Neutrophil (primary cell): ENCODE measurements around the gene SMIM41.

Experiments used
- H3K27ac ChIP-seq: fragments of 200-600 bp; sonication (generic); 2 replicates; pipeline ENCODE4 v1.5.1; 2016; ENCODE audit warnings: mild to moderate bottlenecking, moderate library complexity
- H3K27me3 ChIP-seq: fragments of 200-600 bp; sonication (generic); 2 replicates; pipeline ENCODE4 v1.6.0; 2016; ENCODE audit warnings: mild to moderate bottlenecking
- H3K36me3 ChIP-seq: fragments of 200-600 bp; sonication (generic); 2 replicates; pipeline ENCODE4 v1.5.1; 2017
- H3K4me1 ChIP-seq, 2 experiments: fragments of 200-600 bp in 1 of 2; sonication (generic) in 1 of 2; 1 replicate in 1 of 2; 2 replicates in 1 of 2; pipeline versions ENCODE4 v1.5.1 to v1.6.1; 2013 to 2016; ENCODE audit warnings: low read depth in 1 of 2, low read length in 1 of 2, mild to moderate bottlenecking in 1 of 2, moderate library complexity in 1 of 2; ENCODE audit not compliant: control insufficient read depth in 1 of 2, insufficient read depth in 1 of 2
- H3K4me3 ChIP-seq, 2 experiments: fragments of 200-600 bp in 1 of 2; sonication (generic) in 1 of 2; 1 replicate in 1 of 2; 2 replicates in 1 of 2; pipeline ENCODE4 v1.5.1; 2013 to 2016; ENCODE audit warnings: low read depth in 1 of 2, low read length in 1 of 2, mild to moderate bottlenecking in 1 of 2, moderate library complexity in 1 of 2
- H3K9me3 ChIP-seq: fragments of 200-600 bp; sonication (generic); 2 replicates; pipeline ENCODE4 v1.5.1; 2016
- TF ChIP-seq, protein P1 (sequence below): fragments of 200-600 bp; sonication (generic); IDR thresholded peaks from 2 replicates; pipeline ENCODE4 v1.5.1; 2016; ENCODE audit warnings: antibody characterized with exemption

The SMIM41 gene

GRCh38 chr12:52119398-52120254 is 40.1 kb downstream of the SMIM41 start:
- Histone ChIP-seq H3K36me3 (no peaks in the 10 kb centered on the region), H3K27me3 (peaks cover 86% of the 10 kb centered on the region), H3K27ac (no peak overlapping the region), H3K9me3 (no peaks in the 10 kb centered on the region), H3K4me1 (no peaks in the 10 kb centered on the region), H3K4me3 (no peak overlapping the region)
- TF ChIP-seq, protein P1, sequence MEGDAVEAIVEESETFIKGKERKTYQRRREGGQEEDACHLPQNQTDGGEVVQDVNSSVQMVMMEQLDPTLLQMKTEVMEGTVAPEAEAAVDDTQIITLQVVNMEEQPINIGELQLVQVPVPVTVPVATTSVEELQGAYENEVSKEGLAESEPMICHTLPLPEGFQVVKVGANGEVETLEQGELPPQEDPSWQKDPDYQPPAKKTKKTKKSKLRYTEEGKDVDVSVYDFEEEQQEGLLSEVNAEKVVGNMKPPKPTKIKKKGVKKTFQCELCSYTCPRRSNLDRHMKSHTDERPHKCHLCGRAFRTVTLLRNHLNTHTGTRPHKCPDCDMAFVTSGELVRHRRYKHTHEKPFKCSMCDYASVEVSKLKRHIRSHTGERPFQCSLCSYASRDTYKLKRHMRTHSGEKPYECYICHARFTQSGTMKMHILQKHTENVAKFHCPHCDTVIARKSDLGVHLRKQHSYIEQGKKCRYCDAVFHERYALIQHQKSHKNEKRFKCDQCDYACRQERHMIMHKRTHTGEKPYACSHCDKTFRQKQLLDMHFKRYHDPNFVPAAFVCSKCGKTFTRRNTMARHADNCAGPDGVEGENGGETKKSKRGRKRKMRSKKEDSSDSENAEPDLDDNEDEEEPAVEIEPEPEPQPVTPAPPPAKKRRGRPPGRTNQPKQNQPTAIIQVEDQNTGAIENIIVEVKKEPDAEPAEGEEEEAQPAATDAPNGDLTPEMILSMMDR, result no peak

GRCh38 chr12:52120951-52121823 is 41.7 kb downstream of the SMIM41 start:
- Histone ChIP-seq H3K4me3 (no peak overlapping the region), H3K9me3 (no peaks in the 10 kb centered on the region), H3K36me3 (no peaks in the 10 kb centered on the region), H3K27ac (no peak overlapping the region), H3K4me1 (no peaks in the 10 kb centered on the region), H3K27me3 (peaks cover 86% of the 10 kb centered on the region)
- TF ChIP-seq, protein P1, result no peak

DNA sequence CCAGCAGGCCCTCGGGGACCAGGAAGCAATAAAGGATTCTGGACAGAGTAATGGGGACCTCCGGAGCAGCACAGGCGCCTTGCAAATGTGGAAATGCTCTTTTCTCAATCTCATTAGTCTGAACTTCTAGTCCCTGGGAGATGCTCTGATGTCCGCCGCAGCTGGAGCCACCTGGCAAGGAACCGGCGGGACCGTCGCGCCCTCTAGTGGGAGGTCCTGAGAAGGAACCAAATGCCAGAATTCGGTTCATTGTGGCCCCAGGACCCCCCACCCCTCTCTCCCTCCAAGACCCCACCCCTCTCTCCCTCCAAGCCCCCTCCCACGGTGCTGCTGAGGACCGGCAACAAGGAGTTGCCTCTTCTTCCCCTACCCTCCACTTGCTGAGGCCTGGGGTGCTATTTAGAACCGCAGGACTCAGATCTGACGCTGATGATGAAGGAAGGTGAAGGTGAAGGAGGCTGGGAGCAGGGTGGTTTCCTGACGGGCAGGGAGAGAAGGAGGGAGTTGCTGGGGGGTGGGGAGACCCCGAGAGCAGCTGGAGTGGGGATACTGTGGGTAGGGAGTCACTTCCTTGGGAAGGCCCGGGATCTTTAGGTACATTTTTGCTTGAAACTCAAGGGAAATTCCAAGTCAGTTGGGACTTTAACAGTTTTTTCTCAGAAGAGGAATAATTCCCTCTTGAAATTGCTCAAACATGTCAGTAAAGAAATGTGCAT is 42.5 kb downstream of the SMIM41 start:
- no peak overlapping the region for H3K4me3 ChIP-seq
- H3K27ac ChIP-seq, result no peak overlapping the region
- H3K27me3 ChIP-seq, result peaks cover 86% of the 10 kb centered on the region
- H3K9me3 ChIP-seq, result no peaks in the 10 kb centered on the region
- H3K4me1 ChIP-seq, result no peaks in the 10 kb centered on the region
- TF ChIP-seq, protein P1, result no peak
- no peaks in the 10 kb centered on the region for H3K36me3 ChIP-seq

- H3K9me3 ChIP-seq, result no peaks in the 10 kb centered on the region
- TF ChIP-seq, protein P1, result no peak
- H3K27me3 ChIP-seq, result peaks cover 86% of the 10 kb centered on the region
- H3K4me3 ChIP-seq, result no peak overlapping the region
- H3K36me3 ChIP-seq, result no peaks in the 10 kb centered on the region
- H3K4me1 ChIP-seq, result no peaks in the 10 kb centered on the region
- H3K27ac ChIP-seq, result no peak overlapping the region
Observed at GRCh38 chr12:52122540-52122871, 43.0 kb downstream of the SMIM41 start.

- no peaks in the 10 kb centered on the region for H3K4me1 ChIP-seq
- peaks cover 86% of the 10 kb centered on the region for H3K27me3 ChIP-seq
- TF ChIP-seq, protein P1, result no peak
- no peak overlapping the region for H3K4me3 ChIP-seq
- no peak overlapping the region for H3K27ac ChIP-seq
- no peaks in the 10 kb centered on the region for H3K9me3 ChIP-seq
- no peaks in the 10 kb centered on the region for H3K36me3 ChIP-seq
Observed at GRCh38 chr12:52122904-52123303, 43.4 kb downstream of the SMIM41 start.
